Activated CD8-positive, alpha-beta T cell treated with anti-CD3 and anti-CD28 coated beads, Interleukin-2, amount 10 ng/mL, durations not matched to agents 7 days and 5 days (primary cell): ENCODE measurements around the gene MED22. TPM values are rescaled to one million over a fixed set of nuclear protein-coding genes. Genes with fewer than 3 reads are reported as not detected.
"Not testable (repeated sequence)": the region's sequence is repeated elsewhere in the genome, so short reads cannot be mapped to it uniquely, and the experiment has no call there.

Source experiments
- ATAC-seq: fragments of 150-1000 bp; cut with Tn5 transposase; one replicate; pipeline ENCODE4 v1.10.0; 2021; ENCODE audit warnings: moderate library complexity
- CTCF ChIA-PET: fragments of 350-600 bp; sonication (Branson Sonifier 250); formaldehyde crosslinking; loops from one replicate; lab custom pipeline; 2021; ENCODE audit warnings: antibody characterized with exemption; lab: Charles Lee
- POLR2A ChIA-PET: fragments of 350-600 bp; sonication (Branson Sonifier 250); formaldehyde crosslinking; loops from one replicate; lab custom pipeline; 2021; ENCODE audit warnings: antibody characterized with exemption; lab: Charles Lee
- DNase-seq: peaks from one replicate; pipeline ENCODE4 v3.0.0-alpha.2; 2020
- H3K27ac Mint-ChIP-seq: one replicate; pipeline ENCODE4 v1.8.0; 2021; ENCODE audit warnings: mild to moderate bottlenecking, mixed read lengths
- H3K27me3 Mint-ChIP-seq: one replicate; pipeline ENCODE4 v1.8.0; 2021; ENCODE audit warnings: low read depth, mixed read lengths
- H3K36me3 Mint-ChIP-seq: one replicate; pipeline ENCODE4 v1.8.0; 2021; ENCODE audit warnings: low read depth, mixed read lengths
- H3K4me1 Mint-ChIP-seq: one replicate; pipeline ENCODE4 v1.8.0; 2021; ENCODE audit warnings: low read depth, mixed read lengths
- H3K4me3 Mint-ChIP-seq: one replicate; pipeline ENCODE4 v1.8.0; 2021; ENCODE audit warnings: mild to moderate bottlenecking, mixed read lengths
- H3K9me3 Mint-ChIP-seq: one replicate; pipeline ENCODE4 v1.8.0; 2022; ENCODE audit warnings: mixed read lengths; ENCODE audit not compliant: insufficient read depth
- total RNA-seq, 2 experiments: library from RNA; stranded (reverse); gene quantifications; one replicate each; pipeline ENCODE4 v1.2.3, GENCODE V29; 2021

The MED22 gene
- total RNA-seq = 10 to 100 TPM; 29.1 to 29.6 TPM

- DNase-seq (peak; percentile 96), ATAC-seq (peak; percentile 84)
- peak within 1 kb of the TSS; percentile 99 for H3K4me3 Mint-ChIP-seq
- H3K36me3 Mint-ChIP-seq = peaks cover 61% of the 10 kb centered on the region
- H3K4me1 Mint-ChIP-seq = peaks cover 59% of the 10 kb centered on the region
- ChIA-PET CTCF (interaction anchor here (0.7 to 2.1 kb wide), 11 partner anchors 8 to 204 kb away, joined by 3 to 13 read pairs (median 3); no protein-coding TSS in a partner anchor), POLR2A (interaction anchor here (1.0 to 9.1 kb wide), 18 partner anchors 8 to 816 kb away, joined by 3 to 192 read pairs (median 4); partner anchors contain the start of genes RNU6ATAC, SLC2A6, STKLD1 and SURF1)
- peak within 1 kb of the TSS; percentile 98 for H3K27ac Mint-ChIP-seq
- no peaks in the 10 kb centered on the region for H3K27me3 Mint-ChIP-seq
- H3K9me3 Mint-ChIP-seq = no peaks in the 10 kb centered on the region
Measured at GRCh38 chr9:133347985-133348717, at the start of gene MED22, which contains the start of gene RPL7A. Gene MED22 (minus strand): TSS chr9:133348131. CDS start chr9:133346662, 1,469 bp downstream. Gene RPL7A (plus strand): TSS chr9:133348218. CDS start chr9:133348244, 26 bp downstream.

DNA sequence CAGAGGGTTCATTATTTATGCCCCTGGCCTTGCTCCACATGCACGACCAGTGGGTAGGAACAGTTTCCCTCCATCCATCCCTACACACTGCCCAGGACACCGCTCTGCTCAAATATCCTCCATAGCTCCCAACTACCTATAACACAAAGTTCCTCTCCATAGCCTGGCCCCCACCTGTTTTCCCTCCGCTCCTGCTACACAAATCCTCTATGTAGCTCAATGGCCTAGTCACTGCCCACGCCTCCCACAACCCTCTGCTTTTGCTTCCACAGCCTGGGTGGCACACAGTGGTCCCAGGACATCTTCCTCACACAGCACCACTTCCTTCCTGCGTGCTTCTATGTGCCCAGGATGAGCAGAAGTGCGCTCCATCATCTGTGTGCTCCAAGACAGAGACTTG lies 49.4 kb upstream of the MED22 start:
- POLR2A ChIA-PET = no interaction called here
- Mint-ChIP-seq H3K27me3 (no peaks in the 10 kb centered on the region), H3K4me3 (no peak overlapping the region), H3K4me1 (peaks cover 5% of the 10 kb centered on the region), H3K27ac (no peak overlapping the region), H3K36me3 (peaks cover 2% of the 10 kb centered on the region), H3K9me3 (no peaks in the 10 kb centered on the region)
- ATAC-seq (no peak), DNase-seq (no peak)
- CTCF ChIA-PET = interaction anchor here (1.3 kb wide), 1 partner anchor 21 kb away, joined by 5 read pairs; the partner anchor contains the start of gene STKLD1

- no peak for ATAC-seq
- H3K4me1 Mint-ChIP-seq = peaks cover 2% of the 10 kb centered on the region
- POLR2A ChIA-PET = interaction anchor here (0.7 kb wide), 1 partner anchor 112 kb away, joined by 3 read pairs; no protein-coding TSS in a partner anchor
- H3K9me3 Mint-ChIP-seq = no peaks in the 10 kb centered on the region
- DNase-seq = no peak
- no peak overlapping the region for H3K4me3 Mint-ChIP-seq
- CTCF ChIA-PET = interaction anchor here (1.3 kb wide), 1 partner anchor 20 kb away, joined by 5 read pairs; the partner anchor contains the start of gene STKLD1
- peaks cover 2% of the 10 kb centered on the region for H3K36me3 Mint-ChIP-seq
- H3K27ac Mint-ChIP-seq = no peak overlapping the region
- no peaks in the 10 kb centered on the region for H3K27me3 Mint-ChIP-seq
Measured at GRCh38 chr9:133396952-133397351, 49.0 kb upstream of the MED22 start.

DNA sequence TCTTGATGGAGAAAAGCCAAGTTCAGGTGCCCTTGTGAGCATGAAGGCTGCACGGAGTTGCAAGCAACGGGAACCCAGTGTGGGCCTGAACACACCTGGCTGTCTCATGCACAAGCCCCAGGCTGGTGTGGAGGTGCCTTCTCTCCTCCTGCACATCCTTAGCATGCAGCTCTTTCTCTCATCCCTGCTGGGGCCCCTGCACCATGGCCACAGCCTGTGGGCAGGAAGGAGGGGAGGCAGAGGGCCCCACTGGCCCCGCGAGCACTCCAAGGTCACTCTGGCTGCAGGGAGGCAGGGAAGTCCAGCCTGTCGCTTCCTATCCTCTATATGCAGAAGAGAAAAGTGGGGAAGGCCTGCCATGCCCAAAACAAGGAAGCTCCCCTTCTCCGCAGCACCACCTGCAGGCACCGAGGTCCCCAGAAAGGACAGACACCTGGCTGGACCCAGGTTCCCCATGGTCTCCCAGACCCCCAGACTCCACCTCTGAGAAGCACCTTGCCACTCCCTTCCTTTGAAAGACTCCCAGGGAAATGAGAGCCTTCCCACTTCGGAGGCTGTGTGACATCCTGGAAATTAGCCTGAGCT lies 46.8 kb upstream of the MED22 start:
- no peak overlapping the region for H3K4me3 Mint-ChIP-seq
- ATAC-seq (no peak), DNase-seq (no peak)
- H3K27me3 Mint-ChIP-seq = no peaks in the 10 kb centered on the region
- no peaks in the 10 kb centered on the region for H3K9me3 Mint-ChIP-seq
- ChIA-PET CTCF (interaction anchor here (0.9 to 2.0 kb wide), 2 partner anchors 11 to 18 kb away, joined by 3 to 5 read pairs; no protein-coding TSS in a partner anchor), POLR2A (interaction anchor here (1.5 kb wide), 1 partner anchor 24 kb away, joined by 4 read pairs; no protein-coding TSS in a partner anchor)
- H3K36me3 Mint-ChIP-seq = no peaks in the 10 kb centered on the region
- H3K4me1 Mint-ChIP-seq = no peaks in the 10 kb centered on the region
- no peak overlapping the region for H3K27ac Mint-ChIP-seq

- Mint-ChIP-seq H3K4me3 (no peak overlapping the region), H3K9me3 (no peaks in the 10 kb centered on the region), H3K4me1 (no peaks in the 10 kb centered on the region), H3K27ac (no peak overlapping the region), H3K36me3 (no peaks in the 10 kb centered on the region), H3K27me3 (no peaks in the 10 kb centered on the region)
- CTCF ChIA-PET = no interaction called here
- POLR2A ChIA-PET = no interaction called here
- ATAC-seq = no peak
- no peak for DNase-seq
Measured at GRCh38 chr9:133393399-133393798, 45.5 kb upstream of the MED22 start.

DNA sequence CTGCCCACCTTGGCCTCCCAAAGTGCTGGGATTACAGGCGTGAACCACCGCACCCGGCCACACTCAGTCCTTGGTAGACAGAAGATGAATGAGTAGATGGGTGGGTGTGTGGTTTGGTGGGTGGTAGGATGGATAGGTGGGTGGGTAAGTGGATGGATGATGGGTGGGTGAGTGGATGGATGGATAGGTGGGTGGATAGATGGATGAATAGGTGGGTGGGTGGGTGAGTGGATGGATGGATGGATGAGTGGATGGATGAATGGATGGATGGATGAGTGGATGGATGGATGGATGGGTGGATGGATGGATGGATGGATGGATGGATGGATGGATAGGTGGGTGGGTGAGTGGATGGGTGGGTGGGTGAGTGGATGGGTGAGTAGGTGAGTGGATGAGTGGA lies 44.4 kb upstream of the MED22 start:
- H3K36me3 Mint-ChIP-seq = not testable (repeated sequence)

GRCh38 chr9:133391449-133391848 lies 43.5 kb upstream of the MED22 start:
- H3K9me3 Mint-ChIP-seq, H3K27ac Mint-ChIP-seq, POLR2A ChIA-PET, ATAC-seq, H3K4me1 Mint-ChIP-seq, CTCF ChIA-PET, H3K36me3 Mint-ChIP-seq, DNase-seq, H3K4me3 Mint-ChIP-seq, H3K27me3 Mint-ChIP-seq: not testable (repeated sequence)

More for the DNA sequence above, 44.4 kb upstream of the MED22 start:
- H3K27ac Mint-ChIP-seq, H3K9me3 Mint-ChIP-seq, POLR2A ChIA-PET, ATAC-seq, DNase-seq, H3K27me3 Mint-ChIP-seq, CTCF ChIA-PET, H3K4me1 Mint-ChIP-seq, H3K4me3 Mint-ChIP-seq: not testable (repeated sequence)

- no peak for DNase-seq
- Mint-ChIP-seq H3K36me3 (no peaks in the 10 kb centered on the region), H3K4me1 (no peaks in the 10 kb centered on the region), H3K27ac (no peak overlapping the region), H3K4me3 (no peak overlapping the region), H3K27me3 (no peaks in the 10 kb centered on the region), H3K9me3 (no peaks in the 10 kb centered on the region)
- no peak for ATAC-seq
- ChIA-PET POLR2A (interaction anchor here (0.6 kb wide), 1 partner anchor 29 kb away, joined by 4 read pairs; no protein-coding TSS in a partner anchor), CTCF (no interaction called here)
Measured at GRCh38 chr9:133390713-133391112, 42.8 kb upstream of the MED22 start.

GRCh38 chr9:133389562-133389961 lies 41.6 kb upstream of the MED22 start:
- ATAC-seq (no peak), DNase-seq (no peak)
- Mint-ChIP-seq H3K36me3 (no peaks in the 10 kb centered on the region), H3K27me3 (no peaks in the 10 kb centered on the region), H3K4me3 (no peak overlapping the region), H3K4me1 (no peaks in the 10 kb centered on the region), H3K27ac (no peak overlapping the region), H3K9me3 (no peaks in the 10 kb centered on the region)
- CTCF ChIA-PET = no interaction called here
- POLR2A ChIA-PET = no interaction called here

DNA sequence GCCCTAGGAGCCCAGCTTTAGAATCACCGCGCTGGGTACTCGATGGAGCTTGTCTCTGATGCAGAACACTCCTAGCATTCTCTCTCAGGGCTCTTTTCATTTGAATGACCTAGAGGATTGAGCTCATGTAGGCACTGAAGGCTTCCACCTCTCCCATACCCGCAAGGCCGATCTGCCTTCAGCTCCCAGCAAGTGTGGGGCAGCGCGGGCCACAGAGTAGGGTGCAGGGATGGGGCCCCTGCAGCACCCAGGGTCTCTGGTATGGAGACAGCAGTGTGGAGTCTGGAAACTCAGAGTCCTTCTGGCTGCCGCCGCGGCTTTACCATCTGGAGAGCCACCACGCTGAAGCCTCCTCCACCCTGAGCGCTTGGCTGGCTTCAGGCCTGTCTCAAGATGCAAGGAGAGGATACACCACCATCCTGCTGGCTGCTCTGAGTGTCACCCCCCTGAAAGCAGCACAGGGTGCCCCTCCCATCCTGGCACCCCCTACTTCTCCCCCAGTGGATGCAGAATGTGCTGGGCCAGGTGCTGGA lies 41.2 kb upstream of the MED22 start:
- Mint-ChIP-seq H3K9me3 (no peaks in the 10 kb centered on the region), H3K27ac (no peak overlapping the region), H3K27me3 (no peaks in the 10 kb centered on the region), H3K36me3 (no peaks in the 10 kb centered on the region), H3K4me3 (no peak overlapping the region), H3K4me1 (no peaks in the 10 kb centered on the region)
- ATAC-seq = no peak
- no peak for DNase-seq
- ChIA-PET CTCF (no interaction called here), POLR2A (no interaction called here)

- CTCF ChIA-PET = no interaction called here
Measured at GRCh38 chr9:133387680-133388079, 39.7 kb upstream of the MED22 start.

More at GRCh38 chr9:133387680-133388079, 39.7 kb upstream of the MED22 start:
- Mint-ChIP-seq H3K4me1 (no peaks in the 10 kb centered on the region), H3K9me3 (no peaks in the 10 kb centered on the region), H3K4me3 (no peak overlapping the region), H3K36me3 (no peaks in the 10 kb centered on the region), H3K27me3 (no peaks in the 10 kb centered on the region), H3K27ac (no peak overlapping the region)
- no peak for ATAC-seq
- POLR2A ChIA-PET = interaction anchor here (0.6 kb wide), 1 partner anchor 24 kb away, joined by 4 read pairs; no protein-coding TSS in a partner anchor
- no peak for DNase-seq
